GM21825 (cell line): ENCODE data around the gene PAK6.

ENCODE experiments used
- ATAC-seq: cut with Tn5 transposase; IDR thresholded peaks from one replicate; pipeline ENCODE4 v1.9.1; 2021; ENCODE audit warnings: mild to moderate bottlenecking, moderate library complexity; ENCODE audit not compliant: unreplicated experiment

The PAK6 gene

GRCh38 chr15:40241269-40242212 lies 2.7 kb downstream of the PAK6 start:
- no peak for ATAC-seq

GRCh38 chr15:40242213-40242599 lies 3.3 kb downstream of the PAK6 start:
- ATAC-seq, result no peak

GRCh38 chr15:40242601-40243000 lies 3.7 kb downstream of the PAK6 start:
- ATAC-seq, result no peak

GRCh38 chr15:40243126-40243810 lies 4.4 kb downstream of the PAK6 start:
- no peak for ATAC-seq

- no peak for ATAC-seq
Observed at GRCh38 chr15:40244961-40245523, 6.2 kb downstream of the PAK6 start.

- ATAC-seq, result no peak
Observed at GRCh38 chr15:40245666-40246450, 7.0 kb downstream of the PAK6 start.

GRCh38 chr15:40246496-40247280 lies 7.8 kb downstream of the PAK6 start:
- no peak for ATAC-seq

- ATAC-seq, result no peak
Observed at GRCh38 chr15:40247406-40247971, 8.6 kb downstream of the PAK6 start.

- ATAC-seq, result no peak
Observed at GRCh38 chr15:40248006-40248783, 9.3 kb downstream of the PAK6 start.

GRCh38 chr15:40249477-40250303 lies 10.8 kb downstream of the PAK6 start:
- ATAC-seq, result no peak

GRCh38 chr15:40250304-40250656 lies 11.4 kb downstream of the PAK6 start:
- ATAC-seq, result no peak

GRCh38 chr15:40250771-40251483 lies 12.1 kb downstream of the PAK6 start:
- no peak for ATAC-seq

- no peak for ATAC-seq
Observed at GRCh38 chr15:40251486-40252140, 12.8 kb downstream of the PAK6 start.

GRCh38 chr15:40252141-40252437 lies 13.2 kb downstream of the PAK6 start:
- ATAC-seq, result no peak

- no peak for ATAC-seq
Observed at GRCh38 chr15:40252438-40253166, 13.7 kb downstream of the PAK6 start.

GRCh38 chr15:40253167-40253790 lies 14.4 kb downstream of the PAK6 start:
- ATAC-seq, result no peak
